WTC11 (cell line): ENCODE results near the gene MED10. TPM values are rescaled to one million over a fixed set of nuclear protein-coding genes. Genes with fewer than 3 reads are reported as not detected.

Source experiments
- ATAC-seq: fragments of 200-7000 bp; cut with Tn5 transposase; 2 replicates; pipeline ENCODE4 v1.10.0; 2021; ENCODE audit warnings: mild to moderate bottlenecking, moderate library complexity
- CTCF ChIA-PET: fragments of 300-600 bp; sonication (Branson Sonifier 250); formaldehyde crosslinking; loops from one replicate; lab custom pipeline; 2021; ENCODE audit warnings: antibody characterized with exemption; lab: Charles Lee
- POLR2A ChIA-PET: fragments of 350-600 bp; sonication (Branson Sonifier 250); formaldehyde crosslinking; loops from one replicate; lab custom pipeline; 2021; ENCODE audit warnings: antibody characterized with exemption; lab: Charles Lee
- DNase-seq: peaks from one replicate; pipeline ENCODE4 v3.0.0; 2021; ENCODE audit warnings: low spot score
- H3K27ac Mint-ChIP-seq: 2 replicates; pipeline ENCODE4 v1.8.0; 2021; ENCODE audit warnings: mixed read lengths
- H3K27me3 Mint-ChIP-seq: 2 replicates; pipeline ENCODE4 v1.8.0; 2021; ENCODE audit warnings: low read depth, mild to moderate bottlenecking, moderate library complexity, mixed read lengths
- H3K36me3 Mint-ChIP-seq: 2 replicates; pipeline ENCODE4 v1.8.0; 2021; ENCODE audit warnings: mixed read lengths
- H3K4me1 Mint-ChIP-seq: 2 replicates; pipeline ENCODE4 v1.8.0; 2022; ENCODE audit warnings: mixed read lengths
- H3K4me3 Mint-ChIP-seq: 2 replicates; pipeline ENCODE4 v1.8.0; 2021; ENCODE audit warnings: mild to moderate bottlenecking, moderate library complexity, mixed read lengths
- H3K9me3 Mint-ChIP-seq: 2 replicates; pipeline ENCODE4 v1.8.0; 2021; ENCODE audit warnings: mixed read lengths
- CREB1 ChIP-seq: sonication (generic); formaldehyde crosslinking; IDR thresholded peaks from 2 replicates; pipeline ENCODE4 v1.8.0; 2023; ENCODE audit warnings: mild to moderate bottlenecking, missing genetic modification reagents
- ELF4 ChIP-seq: sonication (generic); formaldehyde crosslinking; IDR thresholded peaks from 2 replicates; pipeline ENCODE4 v1.8.1; 2022; ENCODE audit warnings: low read depth, mild to moderate bottlenecking, moderate library complexity, missing genetic modification reagents
- ESRRA ChIP-seq: sonication (generic); formaldehyde crosslinking; IDR thresholded peaks from 2 replicates; pipeline ENCODE4 v1.8.1; 2022; ENCODE audit warnings: mild to moderate bottlenecking, missing genetic modification reagents, borderline replicate concordance
- JUN ChIP-seq: sonication (generic); formaldehyde crosslinking; IDR thresholded peaks from 2 replicates; pipeline ENCODE4 v1.8.0; 2023; ENCODE audit warnings: mild to moderate bottlenecking, missing genetic modification reagents
- NFYB ChIP-seq: sonication (generic); formaldehyde crosslinking; conservative IDR thresholded peaks from 2 replicates; pipeline ENCODE4 v1.8.0; 2022; ENCODE audit warnings: low read depth, missing genetic modification reagents
- NR2C2 ChIP-seq: sonication (generic); formaldehyde crosslinking; IDR thresholded peaks from 2 replicates; pipeline ENCODE4 v1.8.0; 2022; ENCODE audit warnings: mild to moderate bottlenecking, missing genetic modification reagents
- OVOL2 ChIP-seq: fragments of 250-450 bp; sonication (Bioruptor Pico); IDR thresholded peaks from 2 replicates; pipeline ENCODE4 v1.9.0; 2021; ENCODE audit warnings: mild to moderate bottlenecking, borderline replicate concordance
- ZNF121 ChIP-seq: sonication (generic); formaldehyde crosslinking; IDR thresholded peaks from 2 replicates; pipeline ENCODE4 v1.8.0; 2023; ENCODE audit warnings: missing genetic modification reagents
- ZNF317 ChIP-seq: sonication (generic); formaldehyde crosslinking; IDR thresholded peaks from 2 replicates; pipeline ENCODE4 v1.8.1; 2023; ENCODE audit warnings: low read depth, mild to moderate bottlenecking, moderate library complexity, missing genetic modification reagents, borderline replicate concordance
- total RNA-seq: library from RNA; stranded (reverse); gene quantifications from 3 replicates; pipeline ENCODE4 v1.2.3, GENCODE V29; 2021
- TF ChIP-seq, protein P1 (sequence below): sonication (generic); formaldehyde crosslinking; IDR thresholded peaks from 2 replicates; pipeline ENCODE4 v1.8.0; 2022; ENCODE audit warnings: mild to moderate bottlenecking, missing genetic modification reagents
- TF ChIP-seq, protein P2 (sequence below): sonication (generic); formaldehyde crosslinking; IDR thresholded peaks from 2 replicates; pipeline ENCODE4 v1.8.0; 2022; ENCODE audit warnings: mild to moderate bottlenecking, missing genetic modification reagents
- TF ChIP-seq, protein P3 (sequence below): fragments of 200-600 bp; IDR thresholded peaks from 2 replicates; pipeline ENCODE4 v1.8.0; 2022; ENCODE audit warnings: antibody characterized with exemption
- TF ChIP-seq, protein P4 (sequence below): fragments of 250-450 bp; sonication (Bioruptor Pico); IDR thresholded peaks from 2 replicates; pipeline ENCODE4 v2.1.2; 2022; ENCODE audit warnings: mild to moderate bottlenecking, moderate library complexity
- TF ChIP-seq, protein P5 (sequence below): fragments of 250-450 bp; sonication (Bioruptor Pico); conservative IDR thresholded peaks from 2 replicates; pipeline ENCODE4 v1.9.0; 2021; ENCODE audit warnings: mild to moderate bottlenecking
- TF ChIP-seq, protein P6 (sequence below): fragments of 250-450 bp; sonication (Bioruptor Pico); IDR thresholded peaks from 2 replicates; pipeline ENCODE4 v1.9.0; 2021; ENCODE audit warnings: mild to moderate bottlenecking
- TF ChIP-seq, protein P7 (sequence below): sonication (generic); formaldehyde crosslinking; IDR thresholded peaks from 2 replicates; pipeline ENCODE4 v1.8.1; 2022; ENCODE audit warnings: mild to moderate bottlenecking, missing genetic modification reagents, moderate library complexity, borderline replicate concordance
- TF ChIP-seq, protein P8 (sequence below): sonication (generic); formaldehyde crosslinking; IDR thresholded peaks from 2 replicates; pipeline ENCODE4 v1.8.0; 2023; ENCODE audit warnings: missing genetic modification reagents, mild to moderate bottlenecking, borderline replicate concordance

Gene MED10
- total RNA-seq, 1 experiment from 2014 or later: 17.2 TPM

DNA sequence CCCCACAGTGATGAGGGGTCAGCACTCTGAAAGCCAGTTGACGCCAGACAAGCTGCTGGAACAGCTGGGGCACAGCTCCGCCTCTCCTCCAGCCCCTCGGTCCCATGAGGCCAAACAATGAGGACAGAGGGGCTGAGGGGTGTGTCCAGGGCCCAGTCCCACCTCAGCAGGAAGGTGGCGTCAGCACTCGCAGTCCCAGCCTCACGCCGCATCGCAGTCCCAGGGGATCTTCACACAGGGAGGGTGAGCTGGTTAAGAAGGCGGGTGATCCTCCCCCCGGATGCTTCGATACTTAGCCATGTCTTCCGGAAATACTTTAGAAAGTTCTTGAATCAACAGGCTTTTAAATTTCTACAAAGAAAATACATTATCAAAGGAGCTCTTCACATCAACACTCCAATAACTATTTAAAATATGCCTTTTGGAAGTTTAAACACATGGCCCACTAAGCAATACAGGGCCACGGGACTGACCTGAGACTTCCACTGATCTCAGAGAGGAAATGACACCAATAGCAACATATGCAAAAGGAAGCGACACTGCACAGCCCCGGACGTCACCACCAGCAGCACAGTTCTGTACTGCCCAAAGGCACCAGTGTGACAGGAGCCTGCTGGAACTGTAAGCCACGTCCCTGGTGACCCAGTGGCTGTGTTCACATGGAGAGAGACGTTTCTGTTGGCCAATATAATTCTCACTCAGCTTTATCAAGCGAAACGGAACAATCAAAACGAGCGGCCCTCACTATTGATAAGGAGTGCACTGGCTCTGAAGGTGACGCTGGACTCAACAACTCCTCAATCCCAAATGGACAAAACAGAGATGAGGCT, 5.9 kb downstream of the MED10 start (continued):
- TF ChIP-seq, protein P1, sequence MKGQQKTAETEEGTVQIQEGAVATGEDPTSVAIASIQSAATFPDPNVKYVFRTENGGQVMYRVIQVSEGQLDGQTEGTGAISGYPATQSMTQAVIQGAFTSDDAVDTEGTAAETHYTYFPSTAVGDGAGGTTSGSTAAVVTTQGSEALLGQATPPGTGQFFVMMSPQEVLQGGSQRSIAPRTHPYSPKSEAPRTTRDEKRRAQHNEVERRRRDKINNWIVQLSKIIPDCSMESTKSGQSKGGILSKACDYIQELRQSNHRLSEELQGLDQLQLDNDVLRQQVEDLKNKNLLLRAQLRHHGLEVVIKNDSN (CRISPR knock-in tag): no peak
- TF ChIP-seq, protein P2, sequence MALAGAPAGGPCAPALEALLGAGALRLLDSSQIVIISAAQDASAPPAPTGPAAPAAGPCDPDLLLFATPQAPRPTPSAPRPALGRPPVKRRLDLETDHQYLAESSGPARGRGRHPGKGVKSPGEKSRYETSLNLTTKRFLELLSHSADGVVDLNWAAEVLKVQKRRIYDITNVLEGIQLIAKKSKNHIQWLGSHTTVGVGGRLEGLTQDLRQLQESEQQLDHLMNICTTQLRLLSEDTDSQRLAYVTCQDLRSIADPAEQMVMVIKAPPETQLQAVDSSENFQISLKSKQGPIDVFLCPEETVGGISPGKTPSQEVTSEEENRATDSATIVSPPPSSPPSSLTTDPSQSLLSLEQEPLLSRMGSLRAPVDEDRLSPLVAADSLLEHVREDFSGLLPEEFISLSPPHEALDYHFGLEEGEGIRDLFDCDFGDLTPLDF (CRISPR knock-in tag): no peak

DNA sequence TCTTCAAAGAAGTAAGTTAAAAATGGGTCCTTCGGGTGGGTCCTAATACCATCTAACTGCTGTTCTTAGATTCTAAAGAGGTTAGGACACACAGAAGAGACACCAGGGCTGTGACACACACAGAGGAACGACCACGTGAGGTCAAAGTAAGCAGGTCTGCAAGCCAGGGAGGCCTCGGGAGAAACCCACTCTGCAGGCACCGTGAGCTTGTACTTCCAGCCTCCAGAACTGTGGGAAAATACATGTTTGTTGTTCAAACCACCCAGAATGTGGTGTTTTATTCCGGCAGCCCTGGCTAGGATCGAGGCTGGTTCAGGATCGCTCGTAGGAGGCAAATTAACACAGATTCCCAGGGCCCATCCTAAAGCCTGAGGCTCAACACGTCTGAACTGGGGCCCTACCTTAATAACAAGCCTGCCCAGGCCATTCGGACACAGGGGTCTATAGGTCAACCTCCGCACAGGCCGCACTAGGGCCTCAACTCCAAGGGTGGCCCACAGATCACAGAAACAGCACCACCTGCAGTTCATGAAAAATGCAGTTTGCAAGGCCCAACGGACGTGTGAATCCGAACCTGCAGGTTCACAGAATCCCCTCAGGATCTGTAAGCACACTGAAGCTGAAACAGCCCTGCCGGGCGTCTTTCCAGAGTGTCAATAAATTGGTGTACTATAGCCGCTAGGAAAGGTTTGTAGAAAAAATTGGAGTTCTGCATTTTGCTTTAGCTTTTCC, 7.1 kb downstream of the MED10 start:
- Mint-ChIP-seq H3K36me3 (peaks cover 62% of the 10 kb centered on the region), H3K4me3 (no peak overlapping the region), H3K4me1 (no peaks in the 10 kb centered on the region), H3K27ac (no peak overlapping the region), H3K9me3 (no peaks in the 10 kb centered on the region), H3K27me3 (no peaks in the 10 kb centered on the region)
- ATAC-seq (no peak), DNase-seq (no peak)
- ChIA-PET CTCF (interaction anchor here (1.3 kb wide), 1 partner anchor 64 kb away, joined by 4 read pairs; no protein-coding TSS in a partner anchor), POLR2A (no interaction called here)
- no peak for TF ChIP-seq OVOL2 (CRISPR knock-in tag)
- TF ChIP-seq ESRRA (CRISPR knock-in tag): no peak
- TF ChIP-seq ELF4 (CRISPR knock-in tag): no peak
- TF ChIP-seq, protein P3, sequence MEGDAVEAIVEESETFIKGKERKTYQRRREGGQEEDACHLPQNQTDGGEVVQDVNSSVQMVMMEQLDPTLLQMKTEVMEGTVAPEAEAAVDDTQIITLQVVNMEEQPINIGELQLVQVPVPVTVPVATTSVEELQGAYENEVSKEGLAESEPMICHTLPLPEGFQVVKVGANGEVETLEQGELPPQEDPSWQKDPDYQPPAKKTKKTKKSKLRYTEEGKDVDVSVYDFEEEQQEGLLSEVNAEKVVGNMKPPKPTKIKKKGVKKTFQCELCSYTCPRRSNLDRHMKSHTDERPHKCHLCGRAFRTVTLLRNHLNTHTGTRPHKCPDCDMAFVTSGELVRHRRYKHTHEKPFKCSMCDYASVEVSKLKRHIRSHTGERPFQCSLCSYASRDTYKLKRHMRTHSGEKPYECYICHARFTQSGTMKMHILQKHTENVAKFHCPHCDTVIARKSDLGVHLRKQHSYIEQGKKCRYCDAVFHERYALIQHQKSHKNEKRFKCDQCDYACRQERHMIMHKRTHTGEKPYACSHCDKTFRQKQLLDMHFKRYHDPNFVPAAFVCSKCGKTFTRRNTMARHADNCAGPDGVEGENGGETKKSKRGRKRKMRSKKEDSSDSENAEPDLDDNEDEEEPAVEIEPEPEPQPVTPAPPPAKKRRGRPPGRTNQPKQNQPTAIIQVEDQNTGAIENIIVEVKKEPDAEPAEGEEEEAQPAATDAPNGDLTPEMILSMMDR: no peak
- TF ChIP-seq, protein P4, sequence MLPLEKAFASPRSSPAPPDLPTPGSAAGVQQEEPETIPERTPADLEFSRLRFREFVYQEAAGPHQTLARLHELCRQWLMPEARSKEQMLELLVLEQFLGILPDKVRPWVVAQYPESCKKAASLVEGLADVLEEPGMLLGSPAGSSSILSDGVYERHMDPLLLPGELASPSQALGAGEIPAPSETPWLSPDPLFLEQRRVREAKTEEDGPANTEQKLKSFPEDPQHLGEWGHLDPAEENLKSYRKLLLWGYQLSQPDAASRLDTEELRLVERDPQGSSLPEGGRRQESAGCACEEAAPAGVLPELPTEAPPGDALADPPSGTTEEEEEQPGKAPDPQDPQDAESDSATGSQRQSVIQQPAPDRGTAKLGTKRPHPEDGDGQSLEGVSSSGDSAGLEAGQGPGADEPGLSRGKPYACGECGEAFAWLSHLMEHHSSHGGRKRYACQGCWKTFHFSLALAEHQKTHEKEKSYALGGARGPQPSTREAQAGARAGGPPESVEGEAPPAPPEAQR (CRISPR knock-in tag): no peak
- no peak for TF ChIP-seq NFYB (CRISPR knock-in tag)
- no peak for TF ChIP-seq ZNF317 (CRISPR knock-in tag)
- TF ChIP-seq, protein P5, sequence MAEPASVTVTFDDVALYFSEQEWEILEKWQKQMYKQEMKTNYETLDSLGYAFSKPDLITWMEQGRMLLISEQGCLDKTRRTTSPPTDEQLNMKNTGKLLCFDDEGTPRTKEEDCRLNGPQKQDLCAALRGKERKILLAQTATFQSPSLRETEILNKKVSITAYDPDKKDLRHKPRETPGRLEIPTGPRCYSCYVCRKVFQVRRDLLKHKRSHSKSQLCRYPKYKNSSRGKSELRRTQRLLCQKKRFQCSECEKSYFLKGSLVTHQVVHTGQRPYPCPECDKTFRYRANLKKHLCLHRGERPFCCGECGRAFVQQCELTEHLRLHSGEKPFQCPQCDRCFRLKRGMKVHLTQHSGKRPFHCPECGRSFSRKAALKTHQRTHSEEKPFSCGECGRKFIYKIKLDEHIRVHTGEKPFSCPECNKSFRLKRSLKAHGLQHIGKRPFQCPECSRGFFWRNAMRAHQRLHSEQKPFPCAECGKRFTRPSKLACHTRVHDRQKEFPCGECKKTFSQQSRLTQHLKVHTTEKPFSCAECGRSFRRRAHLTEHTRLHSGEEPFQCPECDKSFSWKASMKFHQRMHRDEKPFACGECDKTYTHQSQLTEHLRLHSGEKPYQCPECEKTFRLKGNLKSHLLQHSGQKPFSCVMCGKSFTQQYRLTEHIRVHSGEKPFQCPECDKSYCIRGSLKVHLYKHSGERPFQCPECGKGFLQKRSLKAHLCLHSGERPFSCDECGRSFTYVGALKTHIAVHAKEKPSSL (CRISPR knock-in tag): no peak
- no peak for TF ChIP-seq NR2C2 (CRISPR knock-in tag)
- TF ChIP-seq, protein P6, sequence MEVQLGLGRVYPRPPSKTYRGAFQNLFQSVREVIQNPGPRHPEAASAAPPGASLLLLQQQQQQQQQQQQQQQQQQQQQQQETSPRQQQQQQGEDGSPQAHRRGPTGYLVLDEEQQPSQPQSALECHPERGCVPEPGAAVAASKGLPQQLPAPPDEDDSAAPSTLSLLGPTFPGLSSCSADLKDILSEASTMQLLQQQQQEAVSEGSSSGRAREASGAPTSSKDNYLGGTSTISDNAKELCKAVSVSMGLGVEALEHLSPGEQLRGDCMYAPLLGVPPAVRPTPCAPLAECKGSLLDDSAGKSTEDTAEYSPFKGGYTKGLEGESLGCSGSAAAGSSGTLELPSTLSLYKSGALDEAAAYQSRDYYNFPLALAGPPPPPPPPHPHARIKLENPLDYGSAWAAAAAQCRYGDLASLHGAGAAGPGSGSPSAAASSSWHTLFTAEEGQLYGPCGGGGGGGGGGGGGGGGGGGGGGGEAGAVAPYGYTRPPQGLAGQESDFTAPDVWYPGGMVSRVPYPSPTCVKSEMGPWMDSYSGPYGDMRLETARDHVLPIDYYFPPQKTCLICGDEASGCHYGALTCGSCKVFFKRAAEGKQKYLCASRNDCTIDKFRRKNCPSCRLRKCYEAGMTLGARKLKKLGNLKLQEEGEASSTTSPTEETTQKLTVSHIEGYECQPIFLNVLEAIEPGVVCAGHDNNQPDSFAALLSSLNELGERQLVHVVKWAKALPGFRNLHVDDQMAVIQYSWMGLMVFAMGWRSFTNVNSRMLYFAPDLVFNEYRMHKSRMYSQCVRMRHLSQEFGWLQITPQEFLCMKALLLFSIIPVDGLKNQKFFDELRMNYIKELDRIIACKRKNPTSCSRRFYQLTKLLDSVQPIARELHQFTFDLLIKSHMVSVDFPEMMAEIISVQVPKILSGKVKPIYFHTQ (CRISPR knock-in tag): no peak
- TF ChIP-seq, protein P7, sequence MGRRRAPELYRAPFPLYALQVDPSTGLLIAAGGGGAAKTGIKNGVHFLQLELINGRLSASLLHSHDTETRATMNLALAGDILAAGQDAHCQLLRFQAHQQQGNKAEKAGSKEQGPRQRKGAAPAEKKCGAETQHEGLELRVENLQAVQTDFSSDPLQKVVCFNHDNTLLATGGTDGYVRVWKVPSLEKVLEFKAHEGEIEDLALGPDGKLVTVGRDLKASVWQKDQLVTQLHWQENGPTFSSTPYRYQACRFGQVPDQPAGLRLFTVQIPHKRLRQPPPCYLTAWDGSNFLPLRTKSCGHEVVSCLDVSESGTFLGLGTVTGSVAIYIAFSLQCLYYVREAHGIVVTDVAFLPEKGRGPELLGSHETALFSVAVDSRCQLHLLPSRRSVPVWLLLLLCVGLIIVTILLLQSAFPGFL (CRISPR knock-in tag): no peak
- TF ChIP-seq, protein P8, sequence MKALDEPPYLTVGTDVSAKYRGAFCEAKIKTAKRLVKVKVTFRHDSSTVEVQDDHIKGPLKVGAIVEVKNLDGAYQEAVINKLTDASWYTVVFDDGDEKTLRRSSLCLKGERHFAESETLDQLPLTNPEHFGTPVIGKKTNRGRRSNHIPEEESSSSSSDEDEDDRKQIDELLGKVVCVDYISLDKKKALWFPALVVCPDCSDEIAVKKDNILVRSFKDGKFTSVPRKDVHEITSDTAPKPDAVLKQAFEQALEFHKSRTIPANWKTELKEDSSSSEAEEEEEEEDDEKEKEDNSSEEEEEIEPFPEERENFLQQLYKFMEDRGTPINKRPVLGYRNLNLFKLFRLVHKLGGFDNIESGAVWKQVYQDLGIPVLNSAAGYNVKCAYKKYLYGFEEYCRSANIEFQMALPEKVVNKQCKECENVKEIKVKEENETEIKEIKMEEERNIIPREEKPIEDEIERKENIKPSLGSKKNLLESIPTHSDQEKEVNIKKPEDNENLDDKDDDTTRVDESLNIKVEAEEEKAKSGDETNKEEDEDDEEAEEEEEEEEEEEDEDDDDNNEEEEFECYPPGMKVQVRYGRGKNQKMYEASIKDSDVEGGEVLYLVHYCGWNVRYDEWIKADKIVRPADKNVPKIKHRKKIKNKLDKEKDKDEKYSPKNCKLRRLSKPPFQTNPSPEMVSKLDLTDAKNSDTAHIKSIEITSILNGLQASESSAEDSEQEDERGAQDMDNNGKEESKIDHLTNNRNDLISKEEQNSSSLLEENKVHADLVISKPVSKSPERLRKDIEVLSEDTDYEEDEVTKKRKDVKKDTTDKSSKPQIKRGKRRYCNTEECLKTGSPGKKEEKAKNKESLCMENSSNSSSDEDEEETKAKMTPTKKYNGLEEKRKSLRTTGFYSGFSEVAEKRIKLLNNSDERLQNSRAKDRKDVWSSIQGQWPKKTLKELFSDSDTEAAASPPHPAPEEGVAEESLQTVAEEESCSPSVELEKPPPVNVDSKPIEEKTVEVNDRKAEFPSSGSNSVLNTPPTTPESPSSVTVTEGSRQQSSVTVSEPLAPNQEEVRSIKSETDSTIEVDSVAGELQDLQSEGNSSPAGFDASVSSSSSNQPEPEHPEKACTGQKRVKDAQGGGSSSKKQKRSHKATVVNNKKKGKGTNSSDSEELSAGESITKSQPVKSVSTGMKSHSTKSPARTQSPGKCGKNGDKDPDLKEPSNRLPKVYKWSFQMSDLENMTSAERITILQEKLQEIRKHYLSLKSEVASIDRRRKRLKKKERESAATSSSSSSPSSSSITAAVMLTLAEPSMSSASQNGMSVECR (CRISPR knock-in tag): no peak
- no peak for TF ChIP-seq ZNF121
- TF ChIP-seq CREB1: no peak
- no peak for TF ChIP-seq JUN (CRISPR knock-in tag)
